Hematopoietic multipotent progenitor cell treated with erythropoietin and hydrocortisone succinate and interleukin-3 and kit ligand, for 15 days (in vitro differentiated cells): ENCODE data around the gene HAUS1.
"Not testable (repeated sequence)": the region's sequence is repeated elsewhere in the genome, so short reads cannot be mapped to it uniquely, and the experiment has no call there.

Experiments
- DNase-seq: peaks from one replicate; pipeline ENCODE4 v3.0.0-alpha.2; 2015; ENCODE audit warnings: low spot score

Gene HAUS1

DNA sequence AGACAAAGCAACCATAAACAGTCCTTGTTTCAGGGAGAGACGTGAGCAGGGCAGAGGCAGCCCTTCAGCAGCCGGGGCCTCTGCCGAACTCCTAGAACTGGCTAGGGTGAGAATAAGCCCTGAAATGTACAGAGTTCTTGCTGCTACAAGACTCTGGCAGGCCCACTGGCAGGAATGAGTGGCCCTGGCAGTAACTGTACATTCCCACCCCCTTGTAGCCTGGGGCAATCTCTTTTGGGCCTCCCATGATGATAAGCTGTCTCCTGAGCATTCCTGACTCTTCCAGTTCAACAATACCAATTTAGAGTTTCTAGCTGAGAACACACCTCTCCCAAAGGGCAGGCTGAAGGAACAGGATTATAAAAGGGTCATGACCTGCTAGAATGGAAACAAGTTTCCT, 54.3 kb downstream of the HAUS1 start:
- no peak for DNase-seq

DNA sequence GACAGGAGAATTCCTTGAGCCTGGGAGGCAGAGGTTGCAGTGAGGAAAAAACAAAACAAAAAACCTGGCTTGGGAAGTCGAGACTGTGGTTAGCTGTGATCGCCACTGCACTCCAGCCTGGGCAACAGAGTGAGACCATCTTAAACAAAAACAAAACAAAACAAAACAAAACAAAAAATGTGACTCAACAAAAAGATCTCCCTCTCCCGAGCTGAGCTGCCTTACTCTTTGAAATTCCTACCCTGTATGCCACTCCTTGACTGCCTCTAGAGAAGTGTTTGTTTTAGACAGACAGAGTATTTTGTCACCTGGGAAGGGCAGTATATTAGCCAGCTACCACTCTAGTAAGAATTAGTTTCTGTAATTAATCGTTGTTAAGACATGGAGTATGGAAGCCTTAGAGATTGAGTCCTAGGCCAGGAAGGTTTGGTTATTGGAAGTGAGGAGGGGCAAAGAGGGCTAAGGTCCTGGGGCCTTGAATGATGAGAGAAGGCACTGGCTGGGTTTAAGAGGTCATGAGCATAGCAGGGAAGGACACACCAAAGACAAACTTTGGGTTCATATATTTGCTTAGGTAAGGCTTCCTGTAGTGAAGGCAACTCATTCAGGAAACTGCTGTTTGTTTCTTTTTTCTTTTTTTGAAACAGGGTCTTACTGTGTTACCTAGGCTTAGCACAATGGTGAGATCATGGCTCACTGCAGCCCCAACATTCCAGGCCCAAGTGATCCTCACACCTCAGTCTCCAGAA, 56.0 kb downstream of the HAUS1 start:
- no peak for DNase-seq

DNA sequence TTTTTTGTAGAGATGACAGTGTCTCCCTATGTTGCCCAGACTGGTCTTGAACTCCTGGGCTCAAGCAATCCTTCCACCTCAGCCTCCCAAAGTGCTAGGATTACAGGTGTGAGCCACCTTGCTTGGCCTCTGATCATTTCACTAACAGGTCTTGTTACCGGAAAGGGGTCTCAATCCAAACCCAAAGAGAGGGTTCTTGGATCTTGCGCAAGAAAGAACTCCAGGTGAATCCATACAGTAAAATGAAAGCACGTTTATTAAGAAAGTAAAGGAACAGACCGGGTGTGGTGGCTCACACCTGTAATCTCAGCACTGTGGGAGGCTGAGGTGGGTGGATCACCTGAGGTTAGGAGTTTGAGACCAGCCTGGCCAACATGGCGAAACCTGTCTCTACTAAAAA, 56.7 kb downstream of the HAUS1 start:
- not testable (repeated sequence) for DNase-seq

DNA sequence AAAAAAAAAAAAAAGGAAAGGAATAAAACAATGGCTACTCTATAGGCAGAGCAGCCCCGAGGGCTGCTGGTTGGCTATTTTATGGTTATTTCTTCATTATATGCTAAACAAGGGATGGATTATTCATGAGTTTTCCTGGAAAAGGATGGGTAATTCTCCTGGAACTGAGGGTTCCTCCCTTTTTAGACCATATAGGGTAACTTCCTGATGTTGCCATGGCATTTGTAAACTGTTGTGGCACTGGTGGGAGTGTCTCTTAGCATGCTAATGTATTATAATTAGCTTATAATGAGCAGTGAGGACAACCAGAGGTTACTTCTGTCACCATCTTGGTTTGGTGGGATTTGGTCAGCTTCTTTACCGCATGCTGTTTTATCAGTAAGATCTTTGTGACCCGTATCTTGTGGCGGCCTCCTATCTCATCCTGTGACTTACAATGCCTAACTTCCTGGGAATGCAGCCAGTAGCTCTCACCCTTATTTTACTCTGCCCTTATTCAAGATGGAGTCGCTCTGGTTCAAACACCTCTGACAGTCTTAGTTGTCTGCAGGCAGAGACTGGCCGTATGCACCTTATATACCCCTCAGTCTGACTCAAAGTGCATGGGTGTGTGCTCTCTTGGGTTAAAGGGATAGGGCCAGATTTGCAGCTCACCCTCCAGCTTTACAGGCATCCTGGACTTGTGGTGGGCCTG, 57.7 kb downstream of the HAUS1 start:
- no peak for DNase-seq

DNA sequence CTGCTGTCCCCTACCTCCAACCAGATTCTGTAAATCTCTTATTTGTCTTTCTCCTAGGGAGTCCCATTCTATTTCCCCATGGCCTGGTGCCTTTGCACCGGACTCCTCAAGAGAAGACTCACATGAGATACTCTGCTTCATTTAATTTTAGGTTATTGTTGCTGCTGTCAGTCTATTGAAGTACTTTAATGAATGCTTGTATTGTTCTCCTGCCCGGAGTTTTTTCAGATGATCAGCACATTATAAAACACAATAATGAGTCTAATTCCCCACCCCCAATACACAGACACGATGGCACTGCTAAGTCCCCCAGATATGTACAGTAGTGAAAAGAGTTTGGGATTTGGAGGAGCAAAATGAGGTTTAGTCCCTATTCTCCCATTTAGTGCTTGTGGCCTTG, 58.9 kb downstream of the HAUS1 start:
- DNase-seq = no peak

DNA sequence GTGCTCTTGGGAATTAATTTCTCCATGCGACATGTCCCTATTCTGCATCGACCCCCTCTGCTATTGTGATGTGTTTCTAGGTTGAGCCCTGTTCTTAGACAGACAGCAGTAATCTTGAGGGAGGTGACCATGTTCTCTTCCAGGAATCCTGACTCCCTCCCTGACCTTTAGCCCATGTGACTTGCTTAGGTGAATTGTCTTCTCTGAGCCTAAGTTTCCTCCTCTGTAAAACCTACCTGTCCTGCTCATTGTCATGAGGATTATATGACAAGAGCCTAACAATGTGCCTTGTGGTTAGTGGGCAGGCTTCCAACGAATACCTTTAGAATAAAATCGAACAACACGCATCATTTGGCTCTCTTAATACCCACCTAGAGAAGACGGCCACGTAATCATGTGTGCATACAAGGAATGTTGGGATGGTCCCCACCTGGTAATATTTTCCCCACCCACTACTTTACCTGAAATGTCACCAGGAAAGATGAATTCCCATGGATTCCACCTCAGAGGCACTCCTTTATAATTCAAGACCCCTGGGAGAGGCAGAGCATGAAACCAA, 59.8 kb downstream of the HAUS1 start:
- DNase-seq = no peak

DNA sequence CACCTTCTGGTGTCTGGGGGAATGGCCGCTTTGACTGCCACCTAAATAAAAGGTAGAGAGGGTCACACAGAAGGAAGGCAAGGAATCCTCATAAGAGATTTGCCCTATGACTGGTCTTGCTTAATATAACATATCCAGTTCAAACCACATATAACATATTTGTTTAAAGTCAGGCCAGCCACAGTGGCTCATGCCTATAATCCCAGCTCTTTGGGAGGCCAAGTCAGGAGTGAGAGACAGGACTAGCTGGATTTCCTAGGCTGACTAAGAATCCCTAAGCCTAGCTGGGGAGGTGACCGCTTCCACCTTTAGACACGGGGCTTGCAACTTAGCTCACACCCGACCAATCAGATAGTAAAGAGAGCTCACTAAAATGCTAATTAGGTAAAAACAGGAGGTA, 60.3 kb downstream of the HAUS1 start:
- DNase-seq = not testable (repeated sequence)

DNA sequence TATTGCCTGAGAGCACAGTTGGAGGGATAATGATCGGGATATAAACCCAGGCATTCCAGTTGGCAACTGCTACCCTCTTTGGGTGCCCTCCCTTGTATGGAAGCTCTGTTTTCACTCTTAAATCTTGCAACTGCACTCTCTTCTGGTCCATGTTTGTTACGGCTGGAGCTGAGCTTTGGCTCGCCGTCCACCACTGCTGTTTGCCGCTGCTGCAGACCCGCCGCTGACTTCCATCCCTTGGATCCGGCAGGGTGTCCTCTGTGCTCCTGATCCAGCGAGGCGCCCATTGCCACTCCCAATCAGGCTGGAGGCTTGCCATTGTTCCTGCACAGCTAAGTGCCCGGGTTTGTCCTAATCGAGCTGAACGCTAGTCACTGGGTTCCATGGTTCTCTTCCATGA, 60.7 kb downstream of the HAUS1 start:
- no peak for DNase-seq

DNA sequence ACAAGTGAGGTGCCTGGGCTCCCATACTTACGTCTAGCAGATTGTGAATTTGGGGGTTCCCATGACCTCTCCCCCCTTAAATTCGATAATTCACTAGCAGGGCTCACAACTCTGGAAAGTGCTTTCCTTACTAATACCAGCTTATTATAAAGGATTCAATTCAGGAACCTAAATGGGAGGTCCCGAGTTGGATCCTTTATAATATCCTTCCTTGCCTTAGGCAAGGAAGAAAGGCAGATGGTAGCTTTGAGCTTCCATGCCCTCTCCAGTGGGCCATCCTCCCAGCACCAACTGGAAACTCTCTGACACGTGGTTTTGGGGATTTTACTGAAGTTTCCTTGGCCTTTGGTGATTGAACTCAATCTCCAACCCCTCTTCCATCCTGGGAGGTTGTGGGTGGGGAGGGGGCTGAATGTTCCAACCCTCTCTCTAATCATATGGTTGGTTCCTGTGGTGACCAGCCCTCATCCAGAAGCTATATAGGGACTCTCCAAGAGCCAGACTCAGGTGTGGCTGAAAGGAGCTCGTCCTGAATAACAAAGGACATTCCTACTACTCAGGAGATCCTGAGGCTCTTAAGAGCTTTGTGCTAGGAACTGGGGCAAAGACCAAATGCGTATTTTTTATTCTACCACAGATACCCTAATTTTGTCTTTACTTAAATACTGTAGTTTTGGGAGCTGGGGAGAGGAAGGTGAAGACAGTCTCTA, 62.2 kb downstream of the HAUS1 start:
- DNase-seq = no peak

DNA sequence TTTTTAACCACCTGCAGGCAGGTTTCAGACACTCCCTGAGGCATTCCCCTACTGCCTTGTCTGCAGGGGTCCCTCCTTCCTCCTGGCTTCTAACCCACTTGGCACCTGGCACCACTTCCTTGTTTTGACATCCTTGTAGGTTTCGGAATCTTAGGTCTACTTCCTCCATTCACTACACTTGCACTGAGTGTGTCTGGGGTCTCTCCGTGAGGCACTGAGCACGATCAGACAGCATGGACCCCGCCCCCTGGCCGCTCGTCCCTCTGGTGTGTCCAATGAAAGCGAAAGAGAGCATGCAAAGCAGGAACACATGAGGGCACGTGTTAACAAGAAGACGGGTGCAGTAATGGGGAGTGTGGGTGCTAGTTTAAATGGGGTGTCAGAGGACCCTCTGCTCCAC, 63.8 kb downstream of the HAUS1 start:
- DNase-seq = no peak

DNA sequence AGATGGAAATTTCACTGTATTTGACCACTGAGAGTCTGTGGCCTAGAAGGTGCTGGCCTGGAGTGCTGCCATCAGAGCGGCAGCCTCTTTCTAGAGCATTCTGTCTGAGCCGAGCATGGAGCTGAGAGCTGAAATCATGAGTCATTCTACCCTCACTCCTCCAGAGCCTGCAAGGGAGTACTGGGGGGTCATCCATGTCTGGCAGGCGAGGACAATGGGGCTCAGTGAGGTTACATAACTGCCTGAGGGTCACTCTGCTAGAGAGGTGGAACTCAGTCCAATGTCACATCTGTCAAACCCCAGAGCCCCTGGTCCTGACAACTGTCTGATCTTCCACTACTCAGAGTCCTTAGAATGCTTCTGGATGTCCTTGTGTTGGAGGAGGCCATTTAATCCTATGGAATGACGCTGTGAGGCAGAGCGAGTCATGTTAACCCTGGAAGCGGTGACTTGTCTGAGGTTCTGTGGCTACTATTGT, 65.3 kb downstream of the HAUS1 start:
- DNase-seq = no peak

DNA sequence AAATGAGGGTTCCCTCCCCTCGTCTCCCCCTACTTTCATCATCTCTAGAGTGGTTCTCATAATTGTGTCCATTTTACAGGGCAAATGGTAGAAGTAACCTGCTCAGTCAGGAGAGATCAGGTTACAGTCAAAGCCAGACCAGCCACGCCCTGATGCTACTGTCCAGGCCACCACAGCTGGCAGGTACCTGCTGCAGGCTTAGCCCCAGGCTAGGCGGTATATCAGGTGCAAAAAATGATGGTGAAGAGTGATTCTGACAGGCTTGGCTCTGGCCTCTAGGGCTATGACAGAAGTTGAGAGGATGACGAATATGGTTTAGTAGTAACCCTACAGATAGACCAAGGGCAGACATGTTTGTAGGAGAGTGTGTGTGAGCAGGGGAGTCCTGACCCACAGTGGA, 67.1 kb downstream of the HAUS1 start:
- no peak for DNase-seq

DNA sequence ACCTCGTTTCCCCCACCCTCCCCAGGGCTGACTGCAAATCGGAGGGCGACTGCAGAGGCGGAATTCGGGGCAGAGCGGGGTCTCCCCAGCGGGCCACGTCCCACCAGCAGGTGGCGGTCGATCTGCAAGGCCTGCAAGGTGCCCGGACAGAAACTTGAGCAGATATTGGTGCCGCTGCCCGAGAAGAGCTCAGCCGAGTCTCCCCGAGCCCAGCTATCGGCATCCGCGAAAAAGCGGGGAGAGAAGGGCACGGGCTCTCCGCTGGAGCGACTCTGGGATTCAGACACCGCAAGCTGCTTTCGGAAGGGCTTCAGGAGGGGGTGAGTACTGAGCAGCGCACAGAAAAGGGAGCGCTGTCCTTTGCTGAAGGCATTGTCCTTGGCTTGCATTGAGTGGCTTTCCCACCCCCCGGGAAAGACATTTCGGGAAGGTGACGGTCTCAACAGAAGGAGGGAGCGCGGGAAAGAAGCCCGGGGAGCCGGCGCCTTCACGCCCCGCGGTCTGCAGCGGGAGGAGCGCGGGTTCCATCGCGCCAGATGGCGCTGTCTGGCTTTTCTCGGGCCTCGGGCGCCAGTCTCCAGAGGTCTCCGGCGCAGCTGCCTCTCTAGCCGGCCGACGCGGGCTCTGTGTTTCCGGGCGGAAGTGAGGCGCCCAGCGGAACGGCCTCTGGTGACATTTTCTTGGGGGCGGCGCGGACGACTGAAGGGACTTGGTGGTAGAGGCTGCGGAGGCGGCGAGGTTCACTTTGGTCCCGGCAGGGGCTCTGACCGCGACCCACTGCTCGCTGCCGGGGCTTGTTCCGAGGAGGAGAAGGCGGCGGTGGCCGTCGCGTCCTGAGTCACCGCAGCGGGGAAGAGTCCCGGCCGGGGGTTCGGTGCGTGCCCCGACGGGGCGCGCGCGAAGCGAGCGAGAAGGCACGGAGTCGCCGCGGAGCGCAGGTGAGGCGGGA, 69.5 kb downstream of the HAUS1 start:
- DNase-seq = peak; percentile 93

DNA sequence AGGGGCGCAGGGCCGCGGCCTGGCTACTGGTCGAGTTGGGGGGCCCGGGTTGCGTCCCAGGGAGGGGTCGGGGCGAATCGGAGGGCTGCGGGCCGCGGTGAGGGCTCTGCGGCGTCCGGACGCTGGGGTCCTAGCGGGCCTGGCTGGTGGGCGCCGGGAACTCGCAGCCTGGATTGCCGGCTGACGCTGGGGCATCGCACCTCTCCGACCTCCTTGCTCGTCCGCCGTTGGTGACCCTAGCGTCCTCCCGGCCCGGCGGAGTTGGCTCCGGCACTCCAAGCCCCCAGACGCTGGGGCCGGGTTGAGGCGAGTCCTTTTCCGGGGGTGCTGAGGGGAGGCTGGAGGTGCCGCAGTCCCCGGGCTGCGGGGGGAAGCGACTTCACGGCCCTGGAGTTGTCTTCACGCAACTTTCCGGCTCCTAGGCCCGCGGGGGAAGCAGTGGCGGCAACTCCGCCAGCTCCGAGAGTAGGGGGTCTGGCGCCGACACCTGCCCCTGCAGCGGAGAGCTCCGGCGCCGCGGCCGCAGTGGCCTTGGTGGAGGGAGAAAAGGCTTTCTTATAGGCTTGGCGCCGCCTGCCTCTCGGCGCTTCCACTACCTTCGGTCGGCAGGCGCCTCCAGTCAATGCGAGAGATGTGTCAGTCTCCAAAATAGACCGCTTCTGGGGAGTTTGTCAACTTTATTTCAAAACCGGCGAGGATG, 70.3 kb downstream of the HAUS1 start:
- DNase-seq = peak; percentile 34

DNA sequence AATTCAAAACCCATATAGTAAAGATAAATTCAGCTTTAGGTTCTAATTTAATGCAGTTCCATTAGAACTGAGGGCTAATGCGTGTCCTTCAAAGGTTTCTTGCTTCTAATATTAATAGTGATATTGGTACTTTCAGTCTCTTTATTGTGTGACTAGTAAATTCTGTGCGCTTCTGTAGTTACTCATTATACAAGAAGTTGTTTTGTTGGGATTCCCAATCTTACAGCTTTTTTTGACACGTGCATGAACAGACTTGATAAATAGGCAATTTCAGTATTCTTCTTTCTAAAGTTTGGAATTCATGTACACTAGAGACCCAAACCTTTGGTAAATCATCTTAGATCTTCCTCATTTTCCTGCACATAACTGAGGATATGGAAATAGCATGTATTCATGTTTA, 71.8 kb downstream of the HAUS1 start:
- DNase-seq = no peak
